Activated naive CD8-positive, alpha-beta T cell treated with anti-CD3 and anti-CD28 coated beads for 36 hours (primary cell): ENCODE results near the gene KCNH3. TPM values are rescaled to one million over a fixed set of nuclear protein-coding genes. Genes with fewer than 3 reads are reported as not detected.
A peak's percentile ranks its signal among the peaks of the same experiment; 100 is the strongest.

Source experiments
- DNase-seq: peaks from one replicate; pipeline ENCODE4 v3.0.0; 2021
- H3K27ac Mint-ChIP-seq: one replicate; pipeline ENCODE4 v1.8.0; 2022; ENCODE audit warnings: mild to moderate bottlenecking, moderate library complexity, mixed read lengths
- H3K27me3 Mint-ChIP-seq: one replicate; pipeline ENCODE4 v1.8.0; 2022; ENCODE audit warnings: mild to moderate bottlenecking, mixed read lengths
- H3K36me3 Mint-ChIP-seq: one replicate; pipeline ENCODE4 v1.8.0; 2021; ENCODE audit warnings: mild to moderate bottlenecking, mixed read lengths
- H3K4me1 Mint-ChIP-seq: one replicate; pipeline ENCODE4 v1.8.0; 2021; ENCODE audit warnings: mixed read lengths
- H3K4me3 Mint-ChIP-seq: one replicate; pipeline ENCODE4 v1.8.0; 2022; ENCODE audit warnings: mild to moderate bottlenecking, moderate library complexity, mixed read lengths
- H3K9me3 Mint-ChIP-seq: one replicate; pipeline ENCODE4 v1.8.0; 2022; ENCODE audit warnings: mixed read lengths
- total RNA-seq, 2 experiments: library from RNA; stranded (reverse); gene quantifications; one replicate each; pipeline ENCODE4 v1.2.3, GENCODE V29; 2021

The KCNH3 gene
- total RNA-seq, 2 experiments from 2014 or later, result 10.2 to 10.9 TPM

- H3K27me3 Mint-ChIP-seq, result no peaks in the 10 kb centered on the region
- peak; percentile 44 for DNase-seq
- H3K27ac Mint-ChIP-seq, result no peak overlapping the region
- peaks cover 4% of the 10 kb centered on the region for H3K36me3 Mint-ChIP-seq
- peaks cover 10% of the 10 kb centered on the region for H3K4me1 Mint-ChIP-seq
- H3K9me3 Mint-ChIP-seq, result no peaks in the 10 kb centered on the region
- no peak overlapping the region for H3K4me3 Mint-ChIP-seq
These were observed 42.0 kb downstream of the KCNH3 start for GRCh38 chr12:49580572-49581535.

- DNase-seq, result no peak
- no peaks in the 10 kb centered on the region for H3K9me3 Mint-ChIP-seq
- no peak overlapping the region for H3K27ac Mint-ChIP-seq
- no peak overlapping the region for H3K4me3 Mint-ChIP-seq
- peaks cover 10% of the 10 kb centered on the region for H3K4me1 Mint-ChIP-seq
- peaks cover 4% of the 10 kb centered on the region for H3K36me3 Mint-ChIP-seq
- no peaks in the 10 kb centered on the region for H3K27me3 Mint-ChIP-seq
These were observed 43.4 kb downstream of the KCNH3 start for GRCh38 chr12:49582201-49582600.

GRCh38 chr12:49582850-49583249 lies 44.0 kb downstream of the KCNH3 start:
- Mint-ChIP-seq H3K4me3 (no peak overlapping the region), H3K27ac (no peak overlapping the region), H3K4me1 (peaks cover 10% of the 10 kb centered on the region), H3K36me3 (peaks cover 4% of the 10 kb centered on the region), H3K27me3 (no peaks in the 10 kb centered on the region), H3K9me3 (no peaks in the 10 kb centered on the region)
- no peak for DNase-seq

GRCh38 chr12:49583366-49584094 lies 44.7 kb downstream of the KCNH3 start:
- DNase-seq, result no peak
- Mint-ChIP-seq H3K4me3 (no peak overlapping the region), H3K27me3 (no peaks in the 10 kb centered on the region), H3K27ac (no peak overlapping the region), H3K9me3 (no peaks in the 10 kb centered on the region), H3K36me3 (peaks cover 4% of the 10 kb centered on the region), H3K4me1 (peaks cover 10% of the 10 kb centered on the region)

GRCh38 chr12:49584591-49584990 lies 45.8 kb downstream of the KCNH3 start:
- DNase-seq, result no peak
- Mint-ChIP-seq H3K27me3 (no peaks in the 10 kb centered on the region), H3K36me3 (peaks cover 7% of the 10 kb centered on the region), H3K9me3 (no peaks in the 10 kb centered on the region), H3K4me3 (no peak overlapping the region), H3K4me1 (peaks cover 10% of the 10 kb centered on the region), H3K27ac (no peak overlapping the region)

GRCh38 chr12:49585477-49586459 lies 46.9 kb downstream of the KCNH3 start:
- H3K4me3 Mint-ChIP-seq, result no peak overlapping the region
- DNase-seq, result no peak
- peaks cover 1% of the 10 kb centered on the region for H3K9me3 Mint-ChIP-seq
- H3K36me3 Mint-ChIP-seq, result peaks cover 13% of the 10 kb centered on the region
- H3K27ac Mint-ChIP-seq, result no peak overlapping the region
- peaks cover 7% of the 10 kb centered on the region for H3K4me1 Mint-ChIP-seq
- H3K27me3 Mint-ChIP-seq, result no peaks in the 10 kb centered on the region

GRCh38 chr12:49587174-49587908 lies 48.5 kb downstream of the KCNH3 start:
- H3K4me1 Mint-ChIP-seq, result no peaks in the 10 kb centered on the region
- peaks cover 1% of the 10 kb centered on the region for H3K9me3 Mint-ChIP-seq
- no peaks in the 10 kb centered on the region for H3K27me3 Mint-ChIP-seq
- H3K27ac Mint-ChIP-seq, result no peak overlapping the region
- no peak overlapping the region for H3K4me3 Mint-ChIP-seq
- peaks cover 19% of the 10 kb centered on the region for H3K36me3 Mint-ChIP-seq
- no peak for DNase-seq

GRCh38 chr12:49588281-49588680 lies 49.5 kb downstream of the KCNH3 start:
- no peak overlapping the region for H3K4me3 Mint-ChIP-seq
- no peaks in the 10 kb centered on the region for H3K27me3 Mint-ChIP-seq
- no peak overlapping the region for H3K27ac Mint-ChIP-seq
- peaks cover 1% of the 10 kb centered on the region for H3K9me3 Mint-ChIP-seq
- DNase-seq, result no peak
- no peaks in the 10 kb centered on the region for H3K4me1 Mint-ChIP-seq
- peaks cover 17% of the 10 kb centered on the region for H3K36me3 Mint-ChIP-seq

GRCh38 chr12:49588721-49589516 lies 50.1 kb downstream of the KCNH3 start:
- no peak for DNase-seq
- H3K36me3 Mint-ChIP-seq, result peaks cover 18% of the 10 kb centered on the region
- H3K4me3 Mint-ChIP-seq, result no peak overlapping the region
- H3K4me1 Mint-ChIP-seq, result no peaks in the 10 kb centered on the region
- peaks cover 1% of the 10 kb centered on the region for H3K9me3 Mint-ChIP-seq
- no peak overlapping the region for H3K27ac Mint-ChIP-seq
- no peaks in the 10 kb centered on the region for H3K27me3 Mint-ChIP-seq

- Mint-ChIP-seq H3K9me3 (no peaks in the 10 kb centered on the region), H3K4me3 (no peak overlapping the region)
These were observed 59.7 kb downstream of the KCNH3 start for GRCh38 chr12:49598527-49598926.

GRCh38 chr12:49599961-49600360 lies 61.1 kb downstream of the KCNH3 start:
- Mint-ChIP-seq H3K27ac (no peak overlapping the region), H3K27me3 (no peaks in the 10 kb centered on the region), H3K36me3 (peaks cover 3% of the 10 kb centered on the region), H3K4me1 (peaks cover 1% of the 10 kb centered on the region), H3K9me3 (no peaks in the 10 kb centered on the region), H3K4me3 (no peak overlapping the region)
- no peak for DNase-seq

More at GRCh38 chr12:49598527-49598926, 59.7 kb downstream of the KCNH3 start:
- H3K36me3 Mint-ChIP-seq, result peaks cover 4% of the 10 kb centered on the region
- no peaks in the 10 kb centered on the region for H3K4me1 Mint-ChIP-seq
- no peak overlapping the region for H3K27ac Mint-ChIP-seq
- DNase-seq, result no peak
- H3K27me3 Mint-ChIP-seq, result no peaks in the 10 kb centered on the region

- Mint-ChIP-seq H3K4me1 (peaks cover 4% of the 10 kb centered on the region), H3K9me3 (no peaks in the 10 kb centered on the region), H3K27me3 (no peaks in the 10 kb centered on the region), H3K27ac (no peak overlapping the region), H3K4me3 (no peak overlapping the region), H3K36me3 (no peaks in the 10 kb centered on the region)
- DNase-seq, result no peak
These were observed 64.9 kb downstream of the KCNH3 start for GRCh38 chr12:49603721-49604120.

- Mint-ChIP-seq H3K27me3 (no peaks in the 10 kb centered on the region), H3K4me3 (no peak overlapping the region), H3K27ac (no peak overlapping the region), H3K9me3 (peaks cover under 1% of the 10 kb centered on the region), H3K36me3 (peaks cover under 1% of the 10 kb centered on the region), H3K4me1 (peaks cover 4% of the 10 kb centered on the region)
- no peak for DNase-seq
These were observed 66.0 kb downstream of the KCNH3 start for GRCh38 chr12:49604856-49605255.
